SKM-1 (cell line): ENCODE measurements around the gene KIF18A.

Experiments
- DNase-seq: peaks from one replicate; lab custom pipeline; 2025; ENCODE audit not compliant: unreplicated experiment; lab: John Stamatoyannopoulos, UW

KIF18A gene

GRCh38 chr11:28048812-28049211, 59.1 kb downstream of the KIF18A start:
- DNase-seq = no peak

GRCh38 chr11:28043930-28044709, 63.8 kb downstream of the KIF18A start:
- no peak for DNase-seq

- no peak for DNase-seq
These were observed 67.6 kb downstream of the KIF18A start for GRCh38 chr11:28040384-28040783.

GRCh38 chr11:28038775-28039174, 69.2 kb downstream of the KIF18A start:
- no peak for DNase-seq

- no peak for DNase-seq
These were observed 81.2 kb downstream of the KIF18A start for GRCh38 chr11:28026634-28027290.

- no peak for DNase-seq
These were observed 90.1 kb downstream of the KIF18A start for GRCh38 chr11:28017816-28018215.

- DNase-seq = no peak
These were observed 96.1 kb downstream of the KIF18A start for GRCh38 chr11:28011813-28012212.

GRCh38 chr11:28009996-28010395, 98.0 kb downstream of the KIF18A start:
- DNase-seq = no peak

- DNase-seq = no peak
These were observed 98.6 kb downstream of the KIF18A start for GRCh38 chr11:28009388-28009787.

- no peak for DNase-seq
These were observed 104.3 kb downstream of the KIF18A start for GRCh38 chr11:28003615-28004014.

GRCh38 chr11:27998552-27998951, 109.4 kb downstream of the KIF18A start:
- DNase-seq = no peak

- DNase-seq = no peak
These were observed 110.6 kb downstream of the KIF18A start for GRCh38 chr11:27997344-27997743.

GRCh38 chr11:27996066-27996465, 111.9 kb downstream of the KIF18A start:
- no peak for DNase-seq

- DNase-seq = no peak
These were observed 112.9 kb downstream of the KIF18A start for GRCh38 chr11:27995083-27995482.

GRCh38 chr11:27991736-27992135, 116.2 kb downstream of the KIF18A start:
- no peak for DNase-seq

GRCh38 chr11:27977527-27977926, 130.4 kb downstream of the KIF18A start:
- no peak for DNase-seq

- DNase-seq = no peak
These were observed 130.9 kb downstream of the KIF18A start for GRCh38 chr11:27977031-27977430.

GRCh38 chr11:27976262-27976661, 131.7 kb downstream of the KIF18A start:
- DNase-seq = no peak

- no peak for DNase-seq
These were observed 134.0 kb downstream of the KIF18A start for GRCh38 chr11:27973851-27974536.

- no peak for DNase-seq
These were observed 135.3 kb downstream of the KIF18A start for GRCh38 chr11:27972522-27973170.

- no peak for DNase-seq
These were observed 136.8 kb downstream of the KIF18A start for GRCh38 chr11:27971171-27971570.
